Inflammatory macrophage (primary cell): Measurements from ENCODE around the gene RALGDS.

ENCODE experiments used
- DNase-seq, 2 donors: peaks; one replicate each; pipeline ENCODE4 v3.0.0-alpha.2; 2020 to 2022

RALGDS gene

GRCh38 chr9:133050781-133051180 is 70.3 kb downstream of the RALGDS start:
- DNase-seq: no peak

- DNase-seq: no peak
Measured at GRCh38 chr9:133050142-133050541, 70.9 kb downstream of the RALGDS start.

- no peak for DNase-seq
Measured at GRCh38 chr9:133049043-133049442, 72.0 kb downstream of the RALGDS start.

- DNase-seq: peak; percentile 36 to 41
Measured at GRCh38 chr9:133048595-133048994, 72.4 kb downstream of the RALGDS start.
